HuH-7.5 (cell line): ENCODE data around the gene AKT1.

ENCODE experiments used
- DNase-seq: peaks from one replicate; pipeline ENCODE4 v3.0.0; 2011; ENCODE audit warnings: low spot score

The AKT1 gene

DNA sequence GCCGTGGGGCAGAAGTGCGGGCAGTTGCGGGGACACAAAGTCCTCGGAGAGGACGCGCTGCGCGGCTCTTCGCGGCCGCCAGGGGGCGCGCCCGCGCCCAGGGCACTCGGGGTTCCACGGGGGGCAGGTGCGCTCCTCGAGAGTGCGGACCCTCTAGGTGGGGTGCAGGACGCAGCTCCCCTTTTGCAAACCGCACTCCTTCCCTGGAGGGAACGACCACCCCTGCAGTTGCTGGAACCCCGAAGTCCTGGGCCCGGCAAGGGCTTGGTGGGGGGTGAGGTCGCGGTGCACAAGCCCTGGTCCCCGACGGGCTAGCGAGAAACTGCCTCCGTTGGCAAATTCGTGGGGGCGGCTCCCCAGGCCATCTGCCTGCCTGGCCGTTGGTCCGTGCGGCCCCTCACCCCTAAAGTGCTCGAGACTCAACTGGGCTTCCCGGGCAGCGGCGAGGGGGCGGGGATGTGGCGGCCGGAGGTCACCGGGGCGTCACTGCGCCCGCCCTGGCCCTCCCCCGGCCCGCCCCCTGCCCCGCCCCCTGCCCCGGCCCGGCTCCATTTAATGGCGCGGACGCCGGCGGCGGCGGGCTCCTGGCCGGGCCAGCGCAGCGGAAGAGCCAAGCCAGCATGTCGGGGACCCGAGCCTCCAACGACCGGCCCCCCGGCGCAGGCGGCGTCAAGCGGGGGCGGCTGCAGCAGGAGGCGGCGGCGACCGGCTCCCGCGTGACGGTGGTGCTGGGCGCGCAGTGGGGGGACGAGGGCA, 71.7 kb downstream of the AKT1 start, which contains the start of gene ADSS1:
Gene ADSS1 (plus strand): TSS at position 579 of the 756 bp plus-strand sequence. CDS start 42 bp downstream, at position 621.
- DNase-seq = peak; percentile 93

DNA sequence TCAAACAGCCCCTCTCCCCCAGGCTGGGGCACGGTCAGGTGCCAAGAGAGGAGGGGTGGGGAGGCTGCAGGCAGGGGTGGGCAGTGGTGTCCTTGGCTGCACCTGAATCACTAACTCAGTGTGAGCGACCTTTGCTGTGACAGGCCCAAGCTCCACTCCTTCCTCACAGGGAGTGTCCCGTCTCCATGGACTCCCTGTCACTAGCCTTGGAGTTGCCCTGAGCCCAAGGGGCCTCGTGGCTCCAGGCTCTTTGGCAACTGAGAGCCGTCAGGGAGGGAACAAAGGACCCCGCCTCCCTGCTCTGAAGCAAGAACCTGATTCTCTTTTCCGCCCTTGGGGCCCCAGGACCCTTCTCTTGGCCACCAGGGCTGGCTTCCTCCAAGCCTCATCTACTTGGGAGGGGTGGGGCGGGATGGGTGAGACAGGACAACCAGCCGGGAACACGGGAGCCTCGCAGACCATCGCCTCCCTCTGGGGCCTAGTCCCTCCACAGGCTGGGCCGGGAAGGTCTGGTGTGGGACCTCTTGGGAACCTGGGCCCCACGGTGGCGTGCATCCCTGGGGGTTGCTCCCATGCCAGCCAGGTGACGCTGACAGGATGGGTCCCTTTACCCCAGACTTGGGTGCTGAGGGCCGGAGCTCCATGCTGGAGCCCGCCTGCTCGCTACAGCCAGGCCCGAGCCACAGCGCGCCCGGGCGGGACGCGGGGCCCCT, 72.5 kb downstream of the AKT1 start:
- DNase-seq = no peak

DNA sequence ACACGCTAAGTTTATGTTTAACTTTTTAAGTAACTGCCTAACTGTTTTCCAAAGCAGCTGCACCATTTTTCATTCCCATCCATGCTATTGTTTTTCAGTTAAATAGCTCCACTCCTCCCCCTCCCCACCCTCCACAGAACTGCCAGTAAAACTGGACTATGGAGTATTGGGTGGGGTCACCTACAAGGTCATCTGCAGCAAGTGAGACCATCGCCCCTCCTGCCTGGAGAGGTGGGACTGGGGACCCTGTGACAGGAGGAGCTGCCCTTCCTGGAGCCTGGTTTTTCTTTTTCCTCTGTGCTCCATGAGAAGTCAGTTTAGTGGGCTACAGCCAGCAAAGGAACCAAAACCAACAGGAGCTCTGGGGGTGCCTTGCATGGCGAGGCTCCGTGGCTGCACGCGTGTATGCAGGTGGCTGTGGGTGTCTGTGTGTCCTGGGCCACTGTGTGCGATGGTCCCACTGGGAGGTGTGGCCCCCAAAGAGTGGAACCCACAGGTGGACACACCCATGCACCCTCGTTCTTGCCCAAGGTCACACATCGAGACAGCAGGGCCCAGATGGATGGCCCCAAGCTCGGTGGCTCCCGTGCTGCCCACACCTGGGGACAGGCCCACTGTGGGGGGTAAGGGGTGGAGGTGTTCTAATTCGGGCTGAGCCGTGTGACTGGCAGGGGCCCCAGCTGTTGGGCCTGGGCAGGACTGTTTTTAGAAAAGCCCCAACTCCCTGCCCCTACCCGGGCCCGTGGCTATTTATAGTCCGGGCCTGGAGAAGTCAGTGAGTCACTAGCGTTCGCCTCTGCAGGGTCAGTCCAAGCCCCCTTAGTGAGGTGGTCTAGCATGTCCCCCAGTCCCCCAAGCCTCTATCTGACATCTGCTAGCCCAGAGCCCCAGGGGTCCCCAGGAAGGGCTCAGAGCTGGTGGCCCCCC, 73.8 kb downstream of the AKT1 start:
- DNase-seq = no peak
